Esophagus squamous epithelium (tissue), 4 donors: ENCODE measurements around the gene LILRB5.
"Not testable (repeated sequence)": the region's sequence is repeated elsewhere in the genome, so short reads cannot be mapped to it uniquely, and the experiment has no call there.

ENCODE experiments used
- CTCF ChIP-seq, 6 experiments: fragments of 450-650 bp in 4 of 6; fragments of 200-600 bp in 2 of 6; sonication (generic) in 2 of 6; IDR thresholded peaks; one replicate each; pipeline ENCODE4 v1.5.1; 2016 to 2019; ENCODE audit warnings: antibody characterized with exemption in 6 of 6, mild to moderate bottlenecking in 4 of 6, moderate library complexity in 4 of 6
- POLR2A ChIP-seq, 4 donors: fragments of 450-650 bp; IDR thresholded peaks; one replicate each; pipeline ENCODE4 v1.6.1; 2017; ENCODE audit warnings: antibody characterized with exemption in 4 of 4, mild to moderate bottlenecking in 4 of 4, moderate library complexity in 3 of 4

GRCh38 chr19:54223937-54224281 lies 33.2 kb downstream of the LILRB5 start:
- TF ChIP-seq CTCF, POLR2A (IDR thresholded peaks at IDR 0.05): not testable (repeated sequence)
